Measurements from ENCODE around the gene GFAP. TPM values are rescaled to one million over a fixed set of nuclear protein-coding genes. Genes with fewer than 3 reads are reported as not detected.

Gene GFAP
- total RNA-seq, 1 donor from 2014 or later = 4.1 TPM

DNA sequence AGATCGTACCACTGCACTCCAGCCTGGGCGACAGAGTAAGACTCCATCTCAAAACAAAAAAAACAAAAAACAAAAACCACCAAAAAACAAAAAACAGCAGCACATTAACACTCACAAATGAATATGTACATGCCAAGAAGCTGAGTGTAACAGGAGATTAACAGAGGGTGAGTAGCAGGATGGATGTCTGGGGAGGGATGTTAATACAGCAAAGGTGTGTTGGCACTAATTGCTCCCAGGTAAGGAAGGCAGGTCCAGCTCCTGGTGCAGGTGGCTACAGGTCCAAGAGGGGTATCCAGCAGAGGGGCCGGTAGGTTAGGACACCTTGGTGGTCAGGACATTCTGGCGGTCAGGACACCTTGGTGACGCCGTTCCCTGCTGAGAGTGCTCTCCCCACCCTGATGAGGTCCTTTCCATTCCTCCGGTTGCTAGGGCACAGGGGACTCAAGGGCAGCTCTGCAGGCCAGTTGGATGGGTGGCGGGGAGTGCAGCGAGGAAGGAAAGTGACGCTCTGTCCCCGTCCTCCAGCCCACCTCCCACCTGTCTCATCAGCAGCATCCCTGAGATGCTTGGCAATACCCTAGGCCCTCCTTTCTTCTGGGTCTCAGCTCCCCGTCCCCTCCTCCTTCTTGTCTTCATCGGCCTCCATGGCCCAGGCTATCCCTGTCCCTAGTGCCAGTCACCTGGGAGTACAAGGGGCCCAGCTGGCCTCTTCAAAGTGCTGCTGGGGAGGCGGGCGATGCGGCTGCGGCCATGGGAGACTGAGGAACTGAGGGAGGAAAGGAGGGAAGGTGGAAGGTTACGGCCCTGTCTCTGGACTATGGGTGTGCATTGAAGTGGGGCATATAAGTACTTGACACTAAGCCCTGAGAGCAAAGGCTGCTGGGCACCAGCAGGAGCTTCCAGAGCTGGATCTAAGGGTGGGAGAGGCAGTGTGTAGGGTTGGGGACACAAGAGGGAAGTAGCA, 10.7 kb upstream of the GFAP start:
- peaks cover 38% of the 10 kb centered on the region for H3K4me1 ChIP-seq
- intact Hi-C loops (cut with micrococcal nuclease) = no loop called here
- no peak overlapping the region for H3K4me3 ChIP-seq
- DNase-seq = no peak
- no peak overlapping the region for H3K27ac ChIP-seq (replicated peaks)
- no peaks in the 10 kb centered on the region for H3K36me3 ChIP-seq
- no peaks in the 10 kb centered on the region for H3K27me3 ChIP-seq (ENCODE audit: low read depth)
- TF ChIP-seq, protein P1, sequence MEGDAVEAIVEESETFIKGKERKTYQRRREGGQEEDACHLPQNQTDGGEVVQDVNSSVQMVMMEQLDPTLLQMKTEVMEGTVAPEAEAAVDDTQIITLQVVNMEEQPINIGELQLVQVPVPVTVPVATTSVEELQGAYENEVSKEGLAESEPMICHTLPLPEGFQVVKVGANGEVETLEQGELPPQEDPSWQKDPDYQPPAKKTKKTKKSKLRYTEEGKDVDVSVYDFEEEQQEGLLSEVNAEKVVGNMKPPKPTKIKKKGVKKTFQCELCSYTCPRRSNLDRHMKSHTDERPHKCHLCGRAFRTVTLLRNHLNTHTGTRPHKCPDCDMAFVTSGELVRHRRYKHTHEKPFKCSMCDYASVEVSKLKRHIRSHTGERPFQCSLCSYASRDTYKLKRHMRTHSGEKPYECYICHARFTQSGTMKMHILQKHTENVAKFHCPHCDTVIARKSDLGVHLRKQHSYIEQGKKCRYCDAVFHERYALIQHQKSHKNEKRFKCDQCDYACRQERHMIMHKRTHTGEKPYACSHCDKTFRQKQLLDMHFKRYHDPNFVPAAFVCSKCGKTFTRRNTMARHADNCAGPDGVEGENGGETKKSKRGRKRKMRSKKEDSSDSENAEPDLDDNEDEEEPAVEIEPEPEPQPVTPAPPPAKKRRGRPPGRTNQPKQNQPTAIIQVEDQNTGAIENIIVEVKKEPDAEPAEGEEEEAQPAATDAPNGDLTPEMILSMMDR (IDR thresholded peaks at IDR 0.05; ENCODE audit: borderline replicate concordance) = no peak
- no peaks in the 10 kb centered on the region for H3K9me3 ChIP-seq (replicated peaks)

DNA sequence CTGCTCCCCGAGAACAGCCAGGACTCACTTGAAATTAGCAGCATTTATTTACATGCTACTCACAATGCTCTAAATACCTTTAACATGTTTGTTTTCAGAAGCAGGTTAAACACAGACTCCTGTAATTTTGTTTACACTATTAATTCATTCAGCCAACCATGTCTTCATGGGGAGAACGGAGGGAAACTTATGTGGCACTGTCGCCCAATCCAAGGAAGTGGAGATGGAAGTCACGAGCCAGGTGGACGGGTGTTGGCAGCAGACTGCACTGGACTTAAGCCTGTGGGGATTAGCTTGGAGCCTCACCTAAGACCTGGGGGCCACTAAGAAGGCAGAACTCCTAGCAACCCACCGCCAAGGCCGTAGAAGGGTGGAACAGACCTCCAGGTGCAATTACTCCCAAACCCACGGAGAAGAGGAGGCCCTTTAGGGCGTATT, 8.8 kb upstream of the GFAP start:
- no peak overlapping the region for H3K27ac ChIP-seq (replicated peaks)
- H3K36me3 ChIP-seq = no peaks in the 10 kb centered on the region
- no peak for DNase-seq
- no peaks in the 10 kb centered on the region for H3K27me3 ChIP-seq (ENCODE audit: low read depth)
- no peaks in the 10 kb centered on the region for H3K9me3 ChIP-seq (replicated peaks)
- TF ChIP-seq, protein P1 (IDR thresholded peaks at IDR 0.05; ENCODE audit: borderline replicate concordance) = no peak
- intact Hi-C loops (cut with micrococcal nuclease) = no loop called here
- H3K4me3 ChIP-seq = no peak overlapping the region
- H3K4me1 ChIP-seq = peaks cover 45% of the 10 kb centered on the region

DNA sequence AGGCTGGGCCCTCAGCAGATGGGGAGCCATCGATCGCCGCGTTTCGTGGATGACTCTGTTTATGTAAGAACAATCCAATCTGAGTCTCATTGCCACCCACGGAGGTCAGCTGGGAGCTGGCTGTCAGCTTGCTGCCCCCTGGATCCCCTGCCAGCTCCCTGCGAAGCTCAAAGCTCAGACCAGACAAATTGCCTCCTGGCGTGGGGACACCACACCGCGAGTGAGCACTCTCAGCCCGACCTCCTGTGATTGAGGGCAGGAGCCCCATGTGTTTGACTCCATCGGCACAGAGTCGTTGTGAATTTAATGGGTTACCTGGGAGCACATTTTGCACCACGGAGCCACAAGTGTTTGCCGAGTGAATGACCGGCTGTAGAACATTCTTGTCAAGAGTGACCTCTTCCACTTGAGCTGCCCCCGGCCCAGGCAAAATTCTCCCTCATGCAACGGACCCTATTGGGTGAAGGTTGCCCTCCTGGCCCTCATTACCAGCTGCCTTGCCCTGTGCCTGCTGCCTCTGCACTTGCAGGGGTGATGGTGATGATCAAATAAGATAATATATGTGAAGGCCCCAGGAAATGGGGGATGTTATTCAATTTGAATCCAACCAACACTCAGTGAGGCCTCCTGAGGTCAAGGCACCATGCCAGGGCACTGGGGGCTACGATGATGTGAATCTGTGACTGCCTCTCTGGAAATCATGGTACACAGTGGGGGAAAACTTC, 7.6 kb upstream of the GFAP start:
- DNase-seq = no peak
- intact Hi-C loops (cut with micrococcal nuclease) = no loop called here
- Histone ChIP-seq H3K4me3 (no peak overlapping the region), H3K36me3 (no peaks in the 10 kb centered on the region), H3K4me1 (peaks cover 45% of the 10 kb centered on the region), H3K9me3 (replicated peaks) (no peaks in the 10 kb centered on the region), H3K27me3 (ENCODE audit: low read depth) (no peaks in the 10 kb centered on the region), H3K27ac (replicated peaks) (no peak overlapping the region)
- TF ChIP-seq, protein P1 (IDR thresholded peaks at IDR 0.05; ENCODE audit: borderline replicate concordance) = no peak

DNA sequence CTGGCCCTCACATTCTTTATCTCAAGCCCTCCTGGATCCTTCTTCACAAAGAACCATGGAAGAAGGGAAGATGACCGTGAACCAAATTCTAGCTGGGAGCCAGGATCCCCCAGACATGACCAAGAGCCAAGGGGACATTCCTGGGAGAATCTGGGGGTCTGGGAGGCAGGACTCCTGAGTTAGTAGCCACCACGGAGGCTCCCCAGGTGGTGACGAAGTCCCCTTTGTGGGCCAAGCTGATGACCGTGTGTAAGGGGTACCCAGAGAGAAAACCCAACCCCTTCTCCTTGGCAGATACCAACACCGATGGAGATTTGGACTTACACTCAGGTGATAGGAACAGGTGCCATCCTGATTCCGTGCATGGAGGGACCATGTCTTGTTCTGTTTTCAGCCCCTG, 6.8 kb upstream of the GFAP start:
- peak overlapping the region; percentile 85 for H3K27ac ChIP-seq (replicated peaks)
- no peak for DNase-seq
- H3K9me3 ChIP-seq (replicated peaks) = no peaks in the 10 kb centered on the region
- H3K4me1 ChIP-seq = peaks cover 50% of the 10 kb centered on the region
- TF ChIP-seq, protein P1 (IDR thresholded peaks at IDR 0.05; ENCODE audit: borderline replicate concordance) = no peak
- H3K27me3 ChIP-seq (ENCODE audit: low read depth) = no peaks in the 10 kb centered on the region
- H3K36me3 ChIP-seq = no peaks in the 10 kb centered on the region
- no peak overlapping the region for H3K4me3 ChIP-seq
- intact Hi-C loops (cut with micrococcal nuclease) = no loop called here

DNA sequence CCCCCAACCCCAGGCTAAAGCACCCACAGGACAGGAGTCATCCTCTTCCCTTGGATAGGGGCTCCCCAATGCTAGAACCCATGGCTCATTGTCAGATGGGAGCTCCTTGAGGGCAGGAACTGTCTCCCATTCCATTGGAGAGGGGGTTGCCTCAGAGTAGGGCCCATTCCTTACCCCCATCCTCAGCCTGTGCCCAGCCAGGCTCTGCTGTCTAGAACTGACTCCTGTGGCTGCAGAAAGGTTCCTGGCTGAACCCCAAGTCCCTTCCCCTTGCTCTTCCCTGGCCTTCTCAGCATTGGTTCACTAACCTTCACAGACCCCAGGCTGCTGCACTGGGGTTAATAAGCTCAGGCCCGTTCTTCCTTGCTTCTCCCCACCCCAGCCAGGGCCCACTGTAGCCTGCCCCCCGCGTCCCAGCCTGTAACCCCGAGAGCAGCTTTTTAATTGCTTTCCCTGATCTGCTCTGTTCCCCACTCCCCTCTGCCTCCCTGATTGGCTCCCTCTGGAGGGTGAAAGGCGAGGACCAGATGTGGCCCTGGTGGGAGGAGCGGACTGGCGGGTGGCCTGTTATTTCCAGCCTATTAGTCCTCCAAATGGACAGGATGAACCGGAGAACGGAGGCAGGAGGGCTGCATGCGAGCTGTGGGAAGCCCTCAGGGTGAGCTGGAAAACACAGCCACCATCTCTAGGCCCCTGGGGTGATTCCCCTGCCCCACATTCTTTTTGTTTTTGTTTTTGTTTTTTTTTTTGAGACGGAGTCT, 6.0 kb upstream of the GFAP start:
- DNase-seq = peak; percentile 60
- TF ChIP-seq, protein P1 (IDR thresholded peaks at IDR 0.05; ENCODE audit: borderline replicate concordance) = no peak
- Histone ChIP-seq H3K27me3 (ENCODE audit: low read depth) (no peaks in the 10 kb centered on the region), H3K27ac (replicated peaks) (peak overlapping the region; percentile 85), H3K9me3 (replicated peaks) (no peaks in the 10 kb centered on the region), H3K36me3 (no peaks in the 10 kb centered on the region), H3K4me1 (peaks cover 54% of the 10 kb centered on the region), H3K4me3 (no peak overlapping the region)
- intact Hi-C loops (cut with micrococcal nuclease) = no loop called here

All from left ventricle myocardium inferior (tissue), 1 donor.